Astrocyte (in vitro differentiated cells and primary cell): Measurements from ENCODE around the gene INTS7. TPM values are rescaled to one million over a fixed set of nuclear protein-coding genes. Genes with fewer than 3 reads are reported as not detected.
"Not testable (repeated sequence)": the region's sequence is repeated elsewhere in the genome, so short reads cannot be mapped to it uniquely, and the experiment has no call there.

ENCODE experiments used
- DNase-seq: peaks from one replicate; pipeline ENCODE4 v3.0.0-alpha.2; 2010; ENCODE audit warnings: low read depth
- FAIRE-seq: peaks from 2 replicates; lab custom pipeline; 2011; peaks lifted over from hg19 to GRCh38; lab: Jason Lieb, UNC
- H2AFZ ChIP-seq: 2 replicates; pipeline ENCODE4 v1.6.0; 2012; ENCODE audit warnings: low read depth, low read length, inconsistent platforms
- H3K27ac ChIP-seq: 2 replicates; pipeline ENCODE4 v1.5.1; 2011; ENCODE audit warnings: low read depth, low read length, inconsistent platforms
- H3K27me3 ChIP-seq: 2 replicates; pipeline ENCODE4 v1.6.0; 2011; ENCODE audit warnings: low read length, inconsistent platforms; ENCODE audit not compliant: insufficient read depth
- H3K36me3 ChIP-seq: 2 replicates; pipeline ENCODE4 v1.5.1; 2011; ENCODE audit warnings: low read length, inconsistent platforms; ENCODE audit not compliant: insufficient read depth
- H3K4me1 ChIP-seq: 2 replicates; pipeline ENCODE4 v1.5.1; 2011; ENCODE audit warnings: low read length, inconsistent platforms; ENCODE audit not compliant: insufficient read depth
- H3K4me2 ChIP-seq: 2 replicates; pipeline ENCODE4 v1.6.0; 2012; ENCODE audit warnings: low read length, inconsistent platforms
- H3K4me3 ChIP-seq: 2 replicates; pipeline ENCODE4 v1.5.1; 2011; ENCODE audit warnings: low read depth, mild to moderate bottlenecking, low read length, inconsistent platforms; ENCODE audit not compliant: insufficient read depth
- H3K79me2 ChIP-seq: 2 replicates; pipeline ENCODE4 v1.6.0; 2012; ENCODE audit warnings: mild to moderate bottlenecking, low read length, inconsistent platforms; ENCODE audit not compliant: insufficient read depth
- H3K9ac ChIP-seq: 2 replicates; pipeline ENCODE4 v1.6.0; 2012; ENCODE audit warnings: mild to moderate bottlenecking, low read length, inconsistent platforms
- H3K9me3 ChIP-seq: 2 replicates; pipeline ENCODE4 v1.5.1; 2012; ENCODE audit warnings: low read depth, mild to moderate bottlenecking, low read length, inconsistent platforms; ENCODE audit not compliant: insufficient read depth
- H4K20me1 ChIP-seq: 2 replicates; pipeline ENCODE4 v1.6.0; 2012; ENCODE audit warnings: low read length, inconsistent platforms; ENCODE audit not compliant: insufficient read depth
- H3K27ac Mint-ChIP-seq: one replicate; pipeline ENCODE4 v1.8.0; 2021; ENCODE audit warnings: mild to moderate bottlenecking, mixed read lengths; ENCODE audit not compliant: unreplicated experiment
- H3K27me3 Mint-ChIP-seq: one replicate; pipeline ENCODE4 v1.8.0; 2021; ENCODE audit warnings: low read depth, mixed read lengths; ENCODE audit not compliant: unreplicated experiment
- H3K36me3 Mint-ChIP-seq: one replicate; pipeline ENCODE4 v1.8.0; 2021; ENCODE audit warnings: low read depth, mixed read lengths; ENCODE audit not compliant: unreplicated experiment
- H3K4me1 Mint-ChIP-seq: one replicate; pipeline ENCODE4 v1.8.0; 2021; ENCODE audit warnings: low read depth, mixed read lengths; ENCODE audit not compliant: unreplicated experiment
- H3K4me3 Mint-ChIP-seq: one replicate; pipeline ENCODE4 v1.8.0; 2021; ENCODE audit warnings: mild to moderate bottlenecking, moderate library complexity, mixed read lengths; ENCODE audit not compliant: unreplicated experiment
- H3K9me3 Mint-ChIP-seq: one replicate; pipeline ENCODE4 v1.8.0; 2021; ENCODE audit warnings: mild to moderate bottlenecking, mixed read lengths; ENCODE audit not compliant: unreplicated experiment
- EZH2 ChIP-seq: IDR thresholded peaks from 2 replicates; pipeline ENCODE4 v1.6.1; 2012; ENCODE audit warnings: mild to moderate bottlenecking, low read length, inconsistent platforms; ENCODE audit not compliant: insufficient read depth
- total RNA-seq: library from RNA; stranded (reverse); gene quantifications from 2 replicates; pipeline ENCODE4 v1.2.1, GENCODE V29; 2021
- TF ChIP-seq, protein P1 (sequence below): IDR thresholded peaks from 2 replicates; pipeline ENCODE4 v1.5.1; 2011; ENCODE audit warnings: low read depth, mild to moderate bottlenecking, inconsistent platforms, low read length, moderate library complexity; ENCODE audit not compliant: insufficient read depth

Gene INTS7
- total RNA-seq, 1 donor from 2014 or later, result 14.7 TPM

GRCh38 chr1:211942583-211942982, 92.8 kb downstream of the INTS7 start:
- Histone ChIP-seq H3K79me2 (no peaks in the 10 kb centered on the region), H3K27ac (no peak overlapping the region), H4K20me1 (no peaks in the 10 kb centered on the region), H3K9ac (no peak overlapping the region), H3K4me3 (no peak overlapping the region), H3K27me3 (no peaks in the 10 kb centered on the region), H3K4me2 (no peak overlapping the region), H3K36me3 (peaks cover 5% of the 10 kb centered on the region), H3K4me1 (no peaks in the 10 kb centered on the region), H3K9me3 (no peaks in the 10 kb centered on the region), H2AFZ (no peak overlapping the region)
- no peak overlapping the region for H3K4me3 Mint-ChIP-seq
- no peaks in the 10 kb centered on the region for H3K9me3 Mint-ChIP-seq
- FAIRE-seq (no peak), DNase-seq (no peak)
- TF ChIP-seq, protein P1, sequence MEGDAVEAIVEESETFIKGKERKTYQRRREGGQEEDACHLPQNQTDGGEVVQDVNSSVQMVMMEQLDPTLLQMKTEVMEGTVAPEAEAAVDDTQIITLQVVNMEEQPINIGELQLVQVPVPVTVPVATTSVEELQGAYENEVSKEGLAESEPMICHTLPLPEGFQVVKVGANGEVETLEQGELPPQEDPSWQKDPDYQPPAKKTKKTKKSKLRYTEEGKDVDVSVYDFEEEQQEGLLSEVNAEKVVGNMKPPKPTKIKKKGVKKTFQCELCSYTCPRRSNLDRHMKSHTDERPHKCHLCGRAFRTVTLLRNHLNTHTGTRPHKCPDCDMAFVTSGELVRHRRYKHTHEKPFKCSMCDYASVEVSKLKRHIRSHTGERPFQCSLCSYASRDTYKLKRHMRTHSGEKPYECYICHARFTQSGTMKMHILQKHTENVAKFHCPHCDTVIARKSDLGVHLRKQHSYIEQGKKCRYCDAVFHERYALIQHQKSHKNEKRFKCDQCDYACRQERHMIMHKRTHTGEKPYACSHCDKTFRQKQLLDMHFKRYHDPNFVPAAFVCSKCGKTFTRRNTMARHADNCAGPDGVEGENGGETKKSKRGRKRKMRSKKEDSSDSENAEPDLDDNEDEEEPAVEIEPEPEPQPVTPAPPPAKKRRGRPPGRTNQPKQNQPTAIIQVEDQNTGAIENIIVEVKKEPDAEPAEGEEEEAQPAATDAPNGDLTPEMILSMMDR, result no peak
- TF ChIP-seq EZH2, result no peak
- peaks cover 8% of the 10 kb centered on the region for H3K4me1 Mint-ChIP-seq
- H3K36me3 Mint-ChIP-seq, result peaks cover 2% of the 10 kb centered on the region
- no peaks in the 10 kb centered on the region for H3K27me3 Mint-ChIP-seq
- H3K27ac Mint-ChIP-seq, result no peak overlapping the region

DNA sequence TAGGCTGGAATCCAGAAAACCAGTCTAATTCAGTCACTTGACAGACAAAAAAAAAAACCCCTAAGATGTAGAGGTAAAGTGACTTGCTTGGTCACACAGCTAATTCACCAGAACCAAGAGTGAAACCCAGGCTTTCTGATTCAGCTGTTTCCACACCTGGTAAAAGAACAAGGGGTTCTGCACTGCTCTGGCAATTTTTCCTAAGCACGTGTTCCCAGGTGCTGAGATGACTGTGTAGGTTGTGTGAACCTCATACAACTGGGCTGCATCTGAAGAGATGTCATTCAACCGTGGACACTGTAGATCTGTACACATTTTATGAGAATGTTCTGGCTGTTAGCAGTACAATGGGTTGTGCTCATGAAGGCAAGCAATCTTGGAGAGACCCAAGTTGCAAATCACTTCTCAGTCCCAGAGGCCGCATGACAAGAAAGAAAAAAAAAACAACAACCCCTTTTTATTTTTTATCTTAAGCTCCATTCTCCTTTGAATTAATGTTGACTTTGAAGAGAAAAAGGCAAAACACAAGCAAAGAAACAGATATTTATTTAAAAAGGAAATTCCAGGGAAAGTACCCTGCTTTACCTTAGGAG, 95.4 kb downstream of the INTS7 start:
- no peak for FAIRE-seq
- Histone ChIP-seq H3K4me3 (no peak overlapping the region), H3K27ac (no peak overlapping the region), H2AFZ (no peak overlapping the region), H3K9ac (no peak overlapping the region), H4K20me1 (no peaks in the 10 kb centered on the region), H3K4me1 (no peaks in the 10 kb centered on the region), H3K9me3 (no peaks in the 10 kb centered on the region), H3K36me3 (peaks cover 5% of the 10 kb centered on the region), H3K4me2 (no peak overlapping the region), H3K27me3 (no peaks in the 10 kb centered on the region), H3K79me2 (no peaks in the 10 kb centered on the region)
- no peaks in the 10 kb centered on the region for H3K27me3 Mint-ChIP-seq
- TF ChIP-seq, protein P1, result no peak
- TF ChIP-seq EZH2, result no peak
- no peak overlapping the region for H3K27ac Mint-ChIP-seq
- peaks cover 7% of the 10 kb centered on the region for H3K4me1 Mint-ChIP-seq
- DNase-seq, result no peak
- no peak overlapping the region for H3K4me3 Mint-ChIP-seq
- no peaks in the 10 kb centered on the region for H3K9me3 Mint-ChIP-seq
- peaks cover 2% of the 10 kb centered on the region for H3K36me3 Mint-ChIP-seq

GRCh38 chr1:211938561-211938997, 96.8 kb downstream of the INTS7 start:
- no peak overlapping the region for H3K27ac ChIP-seq
- H3K27me3 ChIP-seq, result no peaks in the 10 kb centered on the region
- DNase-seq (no peak), FAIRE-seq (no peak)
- TF ChIP-seq, protein P1, result no peak
- TF ChIP-seq EZH2, result no peak
- H3K4me2 ChIP-seq, result no peak overlapping the region
- peaks cover 5% of the 10 kb centered on the region for H3K36me3 ChIP-seq
- no peaks in the 10 kb centered on the region for H3K9me3 ChIP-seq
- H3K4me1 ChIP-seq, result no peaks in the 10 kb centered on the region
- no peak overlapping the region for H3K9ac ChIP-seq
- H3K4me3 ChIP-seq, result no peak overlapping the region
- H3K4me3 Mint-ChIP-seq, result no peak overlapping the region
- no peak overlapping the region for H3K27ac Mint-ChIP-seq
- H3K4me1 Mint-ChIP-seq, result peaks cover 4% of the 10 kb centered on the region
- H3K79me2 ChIP-seq, result no peaks in the 10 kb centered on the region
- H2AFZ ChIP-seq, result no peak overlapping the region
- H3K9me3 Mint-ChIP-seq, result no peaks in the 10 kb centered on the region
- no peaks in the 10 kb centered on the region for H4K20me1 ChIP-seq
- H3K36me3 Mint-ChIP-seq, result no peaks in the 10 kb centered on the region
- no peaks in the 10 kb centered on the region for H3K27me3 Mint-ChIP-seq

DNA sequence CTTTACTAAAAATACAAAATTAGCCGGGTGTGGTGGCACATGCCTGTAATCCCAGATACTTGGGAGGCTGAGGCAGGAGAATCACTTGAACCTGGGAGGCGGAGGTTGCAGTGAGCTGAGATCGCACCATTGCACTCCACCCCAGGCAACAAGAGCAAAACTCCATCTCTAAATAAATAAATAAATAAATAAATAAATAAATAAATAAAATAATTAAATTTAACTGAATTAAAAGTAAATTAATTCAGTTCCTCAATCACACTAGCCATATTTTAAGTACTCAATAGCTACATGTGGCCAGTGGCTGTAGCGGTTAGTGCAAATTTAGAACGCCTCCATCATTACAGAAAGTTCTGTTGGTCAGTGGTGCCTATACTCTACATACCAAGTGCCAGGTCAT, 97.9 kb downstream of the INTS7 start:
- not testable (repeated sequence) for H3K4me3 Mint-ChIP-seq, H3K27me3 Mint-ChIP-seq, H3K9ac ChIP-seq, H3K27ac ChIP-seq, DNase-seq, H3K79me2 ChIP-seq, H4K20me1 ChIP-seq, H3K36me3 Mint-ChIP-seq, H3K27me3 ChIP-seq, H3K4me3 ChIP-seq, H2AFZ ChIP-seq, H3K36me3 ChIP-seq, H3K4me1 Mint-ChIP-seq, H3K4me2 ChIP-seq, H3K27ac Mint-ChIP-seq, FAIRE-seq, H3K9me3 Mint-ChIP-seq, H3K4me1 ChIP-seq, H3K9me3 ChIP-seq
